ENCODE data around the gene SULF2. TPM values are rescaled to one million over a fixed set of nuclear protein-coding genes. Genes with fewer than 3 reads are reported as not detected.

Gene SULF2
- total and polyA plus RNA-seq, 2 of the 13 experiments (the other 11 are each of a cell fraction or from before 2014, with no cell fraction given) = 7.2 to 50.9 TPM

DNA sequence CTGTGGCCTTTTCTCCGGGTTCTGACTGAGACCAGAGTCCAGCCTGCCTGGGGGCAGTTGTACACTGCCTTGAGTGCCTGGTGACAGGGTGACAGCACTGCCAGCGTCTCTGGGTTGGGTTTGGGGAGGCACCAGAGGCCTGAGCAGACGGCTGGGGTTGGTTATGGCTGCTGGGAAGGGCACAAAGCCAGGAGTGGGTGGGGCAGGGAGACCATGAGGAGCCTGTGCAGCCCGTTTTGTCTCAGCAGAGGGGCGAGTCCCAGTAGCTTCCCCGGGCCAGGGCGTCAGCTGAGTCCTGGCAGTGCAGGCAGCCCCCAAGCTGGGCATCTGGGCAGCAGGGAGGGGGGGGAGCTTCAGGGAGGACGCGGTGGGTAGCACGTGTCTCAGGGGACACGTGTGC lies 15.3 kb upstream of the SULF2 start (continued):
- TF ChIP-seq, protein P1, sequence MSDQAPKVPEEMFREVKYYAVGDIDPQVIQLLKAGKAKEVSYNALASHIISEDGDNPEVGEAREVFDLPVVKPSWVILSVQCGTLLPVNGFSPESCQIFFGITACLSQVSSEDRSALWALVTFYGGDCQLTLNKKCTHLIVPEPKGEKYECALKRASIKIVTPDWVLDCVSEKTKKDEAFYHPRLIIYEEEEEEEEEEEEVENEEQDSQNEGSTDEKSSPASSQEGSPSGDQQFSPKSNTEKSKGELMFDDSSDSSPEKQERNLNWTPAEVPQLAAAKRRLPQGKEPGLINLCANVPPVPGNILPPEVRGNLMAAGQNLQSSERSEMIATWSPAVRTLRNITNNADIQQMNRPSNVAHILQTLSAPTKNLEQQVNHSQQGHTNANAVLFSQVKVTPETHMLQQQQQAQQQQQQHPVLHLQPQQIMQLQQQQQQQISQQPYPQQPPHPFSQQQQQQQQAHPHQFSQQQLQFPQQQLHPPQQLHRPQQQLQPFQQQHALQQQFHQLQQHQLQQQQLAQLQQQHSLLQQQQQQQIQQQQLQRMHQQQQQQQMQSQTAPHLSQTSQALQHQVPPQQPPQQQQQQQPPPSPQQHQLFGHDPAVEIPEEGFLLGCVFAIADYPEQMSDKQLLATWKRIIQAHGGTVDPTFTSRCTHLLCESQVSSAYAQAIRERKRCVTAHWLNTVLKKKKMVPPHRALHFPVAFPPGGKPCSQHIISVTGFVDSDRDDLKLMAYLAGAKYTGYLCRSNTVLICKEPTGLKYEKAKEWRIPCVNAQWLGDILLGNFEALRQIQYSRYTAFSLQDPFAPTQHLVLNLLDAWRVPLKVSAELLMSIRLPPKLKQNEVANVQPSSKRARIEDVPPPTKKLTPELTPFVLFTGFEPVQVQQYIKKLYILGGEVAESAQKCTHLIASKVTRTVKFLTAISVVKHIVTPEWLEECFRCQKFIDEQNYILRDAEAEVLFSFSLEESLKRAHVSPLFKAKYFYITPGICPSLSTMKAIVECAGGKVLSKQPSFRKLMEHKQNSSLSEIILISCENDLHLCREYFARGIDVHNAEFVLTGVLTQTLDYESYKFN (CRISPR knock-in tag; conservative IDR thresholded peaks at IDR 0.05) = no peak
- TF ChIP-seq, protein P2, sequence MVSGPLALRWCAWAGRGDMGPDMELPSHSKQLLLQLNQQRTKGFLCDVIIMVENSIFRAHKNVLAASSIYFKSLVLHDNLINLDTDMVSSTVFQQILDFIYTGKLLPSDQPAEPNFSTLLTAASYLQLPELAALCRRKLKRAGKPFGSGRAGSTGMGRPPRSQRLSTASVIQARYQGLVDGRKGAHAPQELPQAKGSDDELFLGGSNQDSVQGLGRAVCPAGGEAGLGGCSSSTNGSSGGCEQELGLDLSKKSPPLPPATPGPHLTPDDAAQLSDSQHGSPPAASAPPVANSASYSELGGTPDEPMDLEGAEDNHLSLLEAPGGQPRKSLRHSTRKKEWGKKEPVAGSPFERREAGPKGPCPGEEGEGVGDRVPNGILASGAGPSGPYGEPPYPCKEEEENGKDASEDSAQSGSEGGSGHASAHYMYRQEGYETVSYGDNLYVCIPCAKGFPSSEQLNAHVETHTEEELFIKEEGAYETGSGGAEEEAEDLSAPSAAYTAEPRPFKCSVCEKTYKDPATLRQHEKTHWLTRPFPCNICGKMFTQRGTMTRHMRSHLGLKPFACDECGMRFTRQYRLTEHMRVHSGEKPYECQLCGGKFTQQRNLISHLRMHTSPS (CRISPR knock-in tag; IDR thresholded peaks at IDR 0.05; ENCODE audit: low read depth) = no peak
- no peak for TF ChIP-seq GLI4 (CRISPR knock-in tag; IDR thresholded peaks at IDR 0.05; ENCODE audit: borderline replicate concordance)

DNA sequence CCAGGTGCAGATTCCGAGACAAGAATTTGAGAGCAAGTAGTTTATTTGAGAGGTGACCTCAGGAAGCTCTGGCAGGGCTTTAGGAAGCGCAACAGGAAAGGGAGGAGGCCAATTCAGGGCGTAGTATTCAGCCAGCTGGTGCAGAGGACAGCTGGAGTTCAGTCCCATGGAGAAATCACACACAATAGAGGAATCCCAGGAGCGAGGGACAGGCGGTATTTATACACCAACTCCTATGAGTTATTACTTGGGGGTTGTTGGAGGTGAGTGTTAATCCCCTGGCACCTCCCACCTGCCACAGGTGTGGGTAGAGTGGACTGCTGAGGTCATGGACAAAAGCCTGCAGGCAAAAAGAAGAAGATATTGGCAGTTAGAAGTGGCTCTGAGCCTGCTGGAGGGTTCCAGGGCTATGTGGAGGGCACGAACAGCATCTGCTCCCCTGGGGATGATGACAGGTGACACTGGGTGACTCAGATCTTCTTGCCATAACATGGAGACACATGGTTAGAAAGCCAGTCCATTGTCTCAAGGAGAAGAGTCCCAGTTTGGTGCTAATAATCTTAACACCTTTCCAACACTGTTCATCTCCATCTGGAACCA lies 13.9 kb upstream of the SULF2 start:
- in situ Hi-C loops (cut with HindIII; ENCODE audit: extremely low pct_ligation_motif_present, low pct_unique_long_range_greater_than_20kb) = no loop called here
- no peaks in the 10 kb centered on the region for H4K20me1 ChIP-seq (ENCODE audit: insufficient read depth, low read length)
- no peak overlapping the region for H3K4me3 ChIP-seq (replicated peaks in 1 of 3; ENCODE audit: insufficient read depth in 1 of 3, low read depth in 2 of 3, low read length in 3 of 3)
- BruUV-seq (replicated peaks) = no TSS peak
- intact Hi-C loops (cut with micrococcal nuclease; ENCODE audit: unreplicated experiment) = no loop called here
- CTCF ChIA-PET (ENCODE audit: low intra/inter-chr PET ratio, low total read pairs) = no interaction called here
- no peaks in the 10 kb centered on the region for H3K79me2 ChIP-seq (ENCODE audit: insufficient read depth, low read length)
- H3K27ac ChIP-seq (ENCODE audit: extremely low read length, insufficient read depth, low read length) = no peak overlapping the region
- no peaks in the 10 kb centered on the region for H3K9me3 ChIP-seq (ENCODE audit: low read length)
- no peak overlapping the region for H3K4me2 ChIP-seq (ENCODE audit: low read depth, low read length)
- H3K36me3 ChIP-seq (replicated peaks in 1 of 2; ENCODE audit: control insufficient read depth in 1 of 2, insufficient read depth in 2 of 2, low read length in 2 of 2) = no peaks in the 10 kb centered on the region
- H3K27me3 ChIP-seq (ENCODE audit: control insufficient read depth in 1 of 2, insufficient read depth in 2 of 2, low read length in 2 of 2) = peaks cover 1 to 29% of the 10 kb centered on the region in 2 experiments; a peak in 4 of 5 replicates
- FAIRE-seq = no peak
- no peak for ATAC-seq
- H3K4me1 ChIP-seq (ENCODE audit: insufficient read depth, low read length) = no peaks in the 10 kb centered on the region
- no peak overlapping the region for H3K9ac ChIP-seq (ENCODE audit: insufficient read depth, low read depth, low read length)
- H2AFZ ChIP-seq (ENCODE audit: low read length) = no peak overlapping the region
- WGBS (ENCODE audit: low lambda C conversion rate) = 12% methylated on average over 6 of the region's 6 CpGs
- POLR2A ChIA-PET = no interaction called here
- DNase-seq (ENCODE audit: low spot score) = no peak
- no peak for TF ChIP-seq ZNF17 (CRISPR knock-in tag; IDR thresholded peaks at IDR 0.05)
- TF ChIP-seq TOPORS (CRISPR knock-in tag; IDR thresholded peaks at IDR 0.05) = no peak
- no peak for TF ChIP-seq MTF2 (CRISPR knock-in tag; IDR thresholded peaks at IDR 0.05; ENCODE audit: borderline replicate concordance)
- TF ChIP-seq, protein P3, sequence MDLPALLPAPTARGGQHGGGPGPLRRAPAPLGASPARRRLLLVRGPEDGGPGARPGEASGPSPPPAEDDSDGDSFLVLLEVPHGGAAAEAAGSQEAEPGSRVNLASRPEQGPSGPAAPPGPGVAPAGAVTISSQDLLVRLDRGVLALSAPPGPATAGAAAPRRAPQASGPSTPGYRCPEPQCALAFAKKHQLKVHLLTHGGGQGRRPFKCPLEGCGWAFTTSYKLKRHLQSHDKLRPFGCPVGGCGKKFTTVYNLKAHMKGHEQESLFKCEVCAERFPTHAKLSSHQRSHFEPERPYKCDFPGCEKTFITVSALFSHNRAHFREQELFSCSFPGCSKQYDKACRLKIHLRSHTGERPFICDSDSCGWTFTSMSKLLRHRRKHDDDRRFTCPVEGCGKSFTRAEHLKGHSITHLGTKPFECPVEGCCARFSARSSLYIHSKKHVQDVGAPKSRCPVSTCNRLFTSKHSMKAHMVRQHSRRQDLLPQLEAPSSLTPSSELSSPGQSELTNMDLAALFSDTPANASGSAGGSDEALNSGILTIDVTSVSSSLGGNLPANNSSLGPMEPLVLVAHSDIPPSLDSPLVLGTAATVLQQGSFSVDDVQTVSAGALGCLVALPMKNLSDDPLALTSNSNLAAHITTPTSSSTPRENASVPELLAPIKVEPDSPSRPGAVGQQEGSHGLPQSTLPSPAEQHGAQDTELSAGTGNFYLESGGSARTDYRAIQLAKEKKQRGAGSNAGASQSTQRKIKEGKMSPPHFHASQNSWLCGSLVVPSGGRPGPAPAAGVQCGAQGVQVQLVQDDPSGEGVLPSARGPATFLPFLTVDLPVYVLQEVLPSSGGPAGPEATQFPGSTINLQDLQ (CRISPR knock-in tag; IDR thresholded peaks at IDR 0.05) = no peak
- TF ChIP-seq ZNF331 (CRISPR knock-in tag; IDR thresholded peaks at IDR 0.05) = no peak
- TF ChIP-seq, protein P4, sequence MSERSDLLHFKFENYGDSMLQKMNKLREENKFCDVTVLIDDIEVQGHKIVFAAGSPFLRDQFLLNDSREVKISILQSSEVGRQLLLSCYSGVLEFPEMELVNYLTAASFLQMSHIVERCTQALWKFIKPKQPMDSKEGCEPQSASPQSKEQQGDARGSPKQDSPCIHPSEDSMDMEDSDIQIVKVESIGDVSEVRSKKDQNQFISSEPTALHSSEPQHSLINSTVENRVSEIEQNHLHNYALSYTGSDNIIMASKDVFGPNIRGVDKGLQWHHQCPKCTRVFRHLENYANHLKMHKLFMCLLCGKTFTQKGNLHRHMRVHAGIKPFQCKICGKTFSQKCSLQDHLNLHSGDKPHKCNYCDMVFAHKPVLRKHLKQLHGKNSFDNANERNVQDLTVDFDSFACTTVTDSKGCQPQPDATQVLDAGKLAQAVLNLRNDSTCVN (CRISPR knock-in tag; IDR thresholded peaks at IDR 0.05; ENCODE audit: borderline replicate concordance) = no peak

Measured in HepG2 (cell line).